HFFc6 (cell line): ENCODE results near the gene DDOST. TPM values are rescaled to one million over a fixed set of nuclear protein-coding genes. Genes with fewer than 3 reads are reported as not detected.

ENCODE experiments used
- DNase-seq: peaks from one replicate; pipeline ENCODE4 v3.0.0-alpha.2; 2018
- H3K27ac Mint-ChIP-seq: 2 replicates; pipeline ENCODE4 v1.8.0; 2020; ENCODE audit warnings: mild to moderate bottlenecking, mixed read lengths
- H3K27me3 Mint-ChIP-seq: 2 replicates; pipeline ENCODE4 v1.8.0; 2021; ENCODE audit warnings: mild to moderate bottlenecking, moderate library complexity, mixed read lengths; ENCODE audit not compliant: insufficient read depth
- H3K36me3 Mint-ChIP-seq: 2 replicates; pipeline ENCODE4 v1.8.0; 2021; ENCODE audit warnings: low read depth, mixed read lengths
- H3K4me1 Mint-ChIP-seq: 2 replicates; pipeline ENCODE4 v1.8.0; 2020; ENCODE audit warnings: low read depth, mixed read lengths
- H3K4me3 Mint-ChIP-seq: 2 replicates; pipeline ENCODE4 v1.8.0; 2020; ENCODE audit warnings: mild to moderate bottlenecking, moderate library complexity, mixed read lengths
- H3K9me3 Mint-ChIP-seq: 2 replicates; pipeline ENCODE4 v1.8.0; 2020; ENCODE audit warnings: mild to moderate bottlenecking, mixed read lengths
- total RNA-seq, 6 experiments: library from RNA; stranded (reverse); fragmentation: NEBNext Ultra II Directional; extraction: Animal tissue kit (Norgen Biotek cat#: 25700); gene quantifications; 2 replicates in 1 of 6; 3 replicates in 5 of 6; pipeline ENCODE4 v1.2.3, GENCODE V29; 2021
- TF ChIP-seq, protein P1 (sequence below): fragments of 200-600 bp; sonication (generic); IDR thresholded peaks from 2 replicates; pipeline ENCODE4 v1.5.0; 2021; ENCODE audit warnings: antibody characterized with exemption, mild to moderate bottlenecking

DDOST gene
- total RNA-seq, 6 experiments from 2014 or later, result 266 to 291 (median 281) TPM

DNA sequence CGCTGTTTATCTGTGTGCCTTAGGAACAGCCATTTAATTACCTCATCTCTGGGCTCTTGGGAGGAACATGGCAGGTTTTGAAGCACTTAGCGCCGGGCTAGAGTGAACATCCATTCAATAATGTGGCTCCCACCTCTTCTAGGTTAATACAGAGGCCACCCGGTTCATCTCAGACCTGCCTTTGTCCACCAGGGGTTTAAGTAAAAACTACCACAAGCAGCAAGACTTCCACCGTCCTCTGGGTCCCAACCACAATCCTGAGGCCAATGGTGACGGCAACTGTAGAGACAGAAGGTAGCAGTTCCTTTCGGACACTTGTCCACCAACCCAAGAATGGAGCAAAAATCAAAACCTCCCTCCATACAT, 924 bp upstream of the DDOST start:
- peaks cover 2% of the 10 kb centered on the region; the same call in 1 of the 2 replicates for H3K27me3 Mint-ChIP-seq
- DNase-seq, result no peak
- H3K27ac Mint-ChIP-seq, result peak overlapping the region; percentile 82
- TF ChIP-seq, protein P1, sequence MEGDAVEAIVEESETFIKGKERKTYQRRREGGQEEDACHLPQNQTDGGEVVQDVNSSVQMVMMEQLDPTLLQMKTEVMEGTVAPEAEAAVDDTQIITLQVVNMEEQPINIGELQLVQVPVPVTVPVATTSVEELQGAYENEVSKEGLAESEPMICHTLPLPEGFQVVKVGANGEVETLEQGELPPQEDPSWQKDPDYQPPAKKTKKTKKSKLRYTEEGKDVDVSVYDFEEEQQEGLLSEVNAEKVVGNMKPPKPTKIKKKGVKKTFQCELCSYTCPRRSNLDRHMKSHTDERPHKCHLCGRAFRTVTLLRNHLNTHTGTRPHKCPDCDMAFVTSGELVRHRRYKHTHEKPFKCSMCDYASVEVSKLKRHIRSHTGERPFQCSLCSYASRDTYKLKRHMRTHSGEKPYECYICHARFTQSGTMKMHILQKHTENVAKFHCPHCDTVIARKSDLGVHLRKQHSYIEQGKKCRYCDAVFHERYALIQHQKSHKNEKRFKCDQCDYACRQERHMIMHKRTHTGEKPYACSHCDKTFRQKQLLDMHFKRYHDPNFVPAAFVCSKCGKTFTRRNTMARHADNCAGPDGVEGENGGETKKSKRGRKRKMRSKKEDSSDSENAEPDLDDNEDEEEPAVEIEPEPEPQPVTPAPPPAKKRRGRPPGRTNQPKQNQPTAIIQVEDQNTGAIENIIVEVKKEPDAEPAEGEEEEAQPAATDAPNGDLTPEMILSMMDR, result no peak
- peaks cover 27% of the 10 kb centered on the region for H3K4me1 Mint-ChIP-seq
- peak overlapping the region; percentile 94 for H3K4me3 Mint-ChIP-seq
- no peaks in the 10 kb centered on the region for H3K9me3 Mint-ChIP-seq
- H3K36me3 Mint-ChIP-seq, result peaks cover 29% of the 10 kb centered on the region

DNA sequence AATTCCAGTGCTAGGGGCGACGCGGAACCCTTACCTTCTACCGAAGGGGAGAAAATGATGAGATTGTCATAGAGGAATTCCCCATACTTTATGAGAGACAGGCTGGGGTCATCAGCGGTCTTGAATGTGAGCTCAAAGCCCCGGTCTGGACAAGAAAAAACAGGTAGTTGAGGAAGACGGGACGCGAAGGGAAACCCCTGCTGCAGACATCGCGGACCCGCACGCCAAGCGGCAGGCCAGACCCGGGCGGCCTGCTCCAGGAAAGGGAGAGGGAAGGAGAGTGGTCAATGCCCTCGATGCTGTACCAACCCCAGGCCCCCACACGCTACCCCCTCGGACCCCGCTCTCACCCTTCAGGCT, 342 bp downstream of the DDOST start:
- Mint-ChIP-seq H3K4me3 (peak overlapping the region; percentile 94), H3K27ac (peak overlapping the region; percentile 83), H3K4me1 (peaks cover 31% of the 10 kb centered on the region), H3K27me3 (peaks cover 2% of the 10 kb centered on the region; the same call in 1 of the 2 replicates), H3K9me3 (no peaks in the 10 kb centered on the region), H3K36me3 (peaks cover 36% of the 10 kb centered on the region; the same call in 1 of the 2 replicates)
- TF ChIP-seq, protein P1, result no peak
- DNase-seq, result no peak

DNA sequence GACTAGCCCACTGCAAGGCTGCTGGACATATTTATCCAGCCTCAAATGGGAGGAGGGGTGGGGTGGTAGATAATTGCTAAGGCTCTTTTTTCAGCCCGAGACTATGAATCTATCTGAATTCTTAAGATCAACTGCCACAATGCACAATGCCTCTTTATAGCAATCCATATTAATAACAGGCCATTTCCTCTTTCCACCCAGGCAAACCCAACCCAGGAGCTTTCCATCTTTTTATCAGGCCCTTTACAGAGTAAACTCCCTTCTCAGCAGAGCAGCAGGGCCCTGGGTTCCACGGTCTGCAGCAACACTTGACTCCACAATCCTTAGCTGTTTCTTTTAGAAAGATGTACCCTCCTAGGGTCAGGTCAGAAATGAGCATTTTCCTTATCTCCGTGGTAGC, 806 bp downstream of the DDOST start:
- H3K9me3 Mint-ChIP-seq, result no peaks in the 10 kb centered on the region
- H3K4me3 Mint-ChIP-seq, result peak overlapping the region; percentile 94
- H3K36me3 Mint-ChIP-seq, result peaks cover 40% of the 10 kb centered on the region; the same call in 1 of the 2 replicates
- H3K27me3 Mint-ChIP-seq, result peaks cover 2% of the 10 kb centered on the region; the same call in 1 of the 2 replicates
- H3K27ac Mint-ChIP-seq, result peak overlapping the region; percentile 83
- no peak for DNase-seq
- TF ChIP-seq, protein P1, result no peak
- peaks cover 31% of the 10 kb centered on the region for H3K4me1 Mint-ChIP-seq

DNA sequence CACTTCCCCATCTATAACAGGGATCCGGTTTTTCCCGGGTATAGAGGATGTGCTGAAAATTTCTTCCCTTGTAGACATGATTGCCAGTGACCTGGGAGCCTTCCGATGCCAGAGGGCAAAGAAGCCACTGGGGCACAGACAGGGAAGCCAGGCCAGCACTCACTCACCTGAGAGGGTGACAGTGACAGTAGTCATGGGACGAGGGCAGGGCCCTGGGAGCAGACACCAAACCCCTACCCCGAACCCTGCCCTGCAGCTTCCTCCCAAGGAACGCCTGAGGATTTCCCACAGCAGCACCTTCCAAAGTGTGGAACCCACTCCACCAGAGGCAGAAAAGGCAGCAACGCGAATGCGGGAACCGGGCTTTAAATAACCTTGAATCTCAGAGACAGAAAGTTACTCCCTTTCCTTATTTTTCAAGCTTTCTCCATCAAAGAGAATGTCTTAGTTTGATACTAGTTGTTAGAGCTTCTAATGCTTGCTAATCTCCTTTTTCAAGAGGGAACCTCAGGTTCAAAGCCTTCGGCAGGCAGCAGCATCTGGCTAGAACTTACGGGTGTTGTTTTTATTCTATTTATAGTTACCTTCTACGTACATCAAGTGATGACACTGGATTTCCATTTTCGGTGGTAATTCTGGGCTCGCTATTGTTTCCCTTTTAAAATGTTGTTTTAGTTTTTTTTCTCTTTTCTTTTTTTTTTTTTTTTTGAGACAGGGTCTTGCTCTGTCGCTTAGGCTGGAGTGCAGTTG, 2.8 kb downstream of the DDOST start:
- no peak overlapping the region for H3K27ac Mint-ChIP-seq
- no peak overlapping the region for H3K4me3 Mint-ChIP-seq
- peaks cover 44% of the 10 kb centered on the region; the same call in 1 of the 2 replicates for H3K36me3 Mint-ChIP-seq
- H3K9me3 Mint-ChIP-seq, result no peaks in the 10 kb centered on the region
- H3K27me3 Mint-ChIP-seq, result peaks cover 2% of the 10 kb centered on the region; the same call in 1 of the 2 replicates
- TF ChIP-seq, protein P1, result no peak
- no peak for DNase-seq
- H3K4me1 Mint-ChIP-seq, result peaks cover 31% of the 10 kb centered on the region

DNA sequence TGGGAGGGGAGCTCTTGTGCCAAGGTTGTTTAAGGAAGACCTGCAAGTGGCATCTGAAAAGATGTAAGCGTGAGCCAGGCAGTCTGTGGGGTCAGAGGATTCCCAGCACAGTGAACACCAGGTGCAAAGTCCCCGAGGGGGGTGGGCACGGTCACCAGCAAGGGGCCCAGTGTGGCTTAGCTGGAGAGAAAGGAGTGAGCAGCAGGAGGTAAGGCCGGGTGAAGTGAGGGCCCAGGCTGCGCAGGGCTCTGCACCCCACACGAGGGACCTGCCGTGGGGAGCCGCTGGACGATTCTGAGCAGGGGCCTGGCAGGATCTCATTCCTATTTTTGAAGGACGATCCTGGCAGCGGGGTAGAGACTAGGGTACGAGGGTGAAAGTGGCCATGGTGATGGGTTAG, 4.1 kb downstream of the DDOST start:
- DNase-seq, result no peak
- H3K4me1 Mint-ChIP-seq, result peaks cover 23% of the 10 kb centered on the region

More for the DNA sequence above, 4.1 kb downstream of the DDOST start:
- H3K27me3 Mint-ChIP-seq, result peaks cover 2% of the 10 kb centered on the region; the same call in 1 of the 2 replicates
- TF ChIP-seq, protein P1, result no peak
- H3K36me3 Mint-ChIP-seq, result peaks cover 53% of the 10 kb centered on the region
- no peak overlapping the region for H3K27ac Mint-ChIP-seq
- H3K4me3 Mint-ChIP-seq, result no peak overlapping the region
- no peaks in the 10 kb centered on the region for H3K9me3 Mint-ChIP-seq
